Stomach (tissue), 9 donors: ENCODE results near the gene TTF1. TPM values are rescaled to one million over a fixed set of nuclear protein-coding genes. Genes with fewer than 3 reads are reported as not detected.

ENCODE experiments used
- DNase-seq, 2 donors: peaks; one replicate each; pipeline versions ENCODE4 v3.0.0 to v3.0.0-alpha.2; 2013 to 2019
- H3K27ac ChIP-seq, 5 donors: fragments of 200-600 bp in 4 of 5; sonication (generic) in 4 of 5; one replicate each; pipeline ENCODE4 v1.5.1; 2013 to 2019; ENCODE audit warnings: mild to moderate bottlenecking in 1 of 5, moderate library complexity in 1 of 5
- H3K27me3 ChIP-seq, 3 donors: fragments of 200-600 bp; sonication (generic); one replicate each; pipeline ENCODE4 v1.5.1; 2017 to 2019; ENCODE audit warnings: mixed run types in 1 of 3
- H3K36me3 ChIP-seq, 4 donors: fragments of 200-600 bp; sonication (generic); 1 replicate in 3 of 4; 2 replicates in 1 of 4; pipeline ENCODE4 v1.5.1; 2016 to 2019
- H3K4me1 ChIP-seq, 4 donors: fragments of 200-600 bp; sonication (generic); one replicate each; pipeline ENCODE4 v1.5.1; 2016 to 2019
- H3K4me3 ChIP-seq, 4 donors: fragments of 200-600 bp; sonication (generic) in 3 of 4; one replicate each; pipeline ENCODE4 v1.5.1; 2016 to 2019; ENCODE audit warnings: mild to moderate bottlenecking in 1 of 4
- H3K9me3 ChIP-seq, 4 donors: fragments of 200-600 bp; sonication (generic); one replicate each; pipeline ENCODE4 v1.5.1; 2016 to 2019
- CTCF ChIP-seq, 7 experiments: fragments of 450-650 bp in 4 of 7; fragments of 200-600 bp in 3 of 7; sonication (generic) in 3 of 7; IDR thresholded peaks; one replicate each; pipeline ENCODE4 v1.5.1; 2016 to 2019; ENCODE audit warnings: antibody characterized with exemption in 7 of 7, control low read depth in 2 of 7, mild to moderate bottlenecking in 1 of 7
- EP300 ChIP-seq: sonication (generic); formaldehyde crosslinking; IDR thresholded peaks from one replicate; pipeline ENCODE4 v1.6.1; 2017; ENCODE audit warnings: antibody characterized with exemption
- POLR2A ChIP-seq, 4 donors: fragments of 450-650 bp; IDR thresholded peaks; one replicate each; pipeline ENCODE4 v1.6.1; 2016; ENCODE audit warnings: antibody characterized with exemption in 4 of 4, control low read depth in 2 of 4, mild to moderate bottlenecking in 1 of 4, moderate library complexity in 1 of 4
- POLR2AphosphoS5 ChIP-seq, 3 donors: sonication (generic); formaldehyde crosslinking; IDR thresholded peaks; one replicate each; pipeline ENCODE4 v1.6.1; 2016; ENCODE audit warnings: antibody characterized with exemption in 3 of 3
- WGBS, 5 donors: extraction: QIAGEN DNeasy Blood & Tissue Kit in 3 of 5; methylation state at CpG; one replicate each; pipeline versions ENCODE4 v1.1.5 to v1.1.7; 2013 to 2018; 5-methylcytosine and 5-hydroxymethylcytosine counted together
- intact Hi-C: fragments of 100-400 bp; cut with DNase I; formaldehyde crosslinking; loops from one replicate; pipeline ENCODE4 v1.15.1; 2023; ENCODE audit warnings: low total_unique reads
- polyA plus RNA-seq, 3 donors: library from polyadenylated mRNA; stranded (reverse); fragments of 200-250 nt; gene quantifications; one replicate each; pipeline ENCODE4 v1.2.3, GENCODE V29; 2013
- total RNA-seq, 5 donors: library from RNA; depleted of rRNA; stranded (reverse); fragments of >200 nt; gene quantifications; one replicate each; pipeline versions ENCODE4 v1.1.0 to v1.2.3, GENCODE V29; 2014 to 2016
- donor health status: healthy with polysubstance abuse.
- donor health status: Bipolar disorder and iron deficiency.
- donor health status: healthy.

Gene TTF1
- total and polyA plus RNA-seq, 8 donors = 4.0 to 18.5 (median 12.1) TPM

GRCh38 chr9:132426639-132427414, 20.2 kb upstream of the TTF1 start:
- intact Hi-C loops = no loop called here
- WGBS, 5 donors = 35 to 42% (median 37%) methylated on average over 17 of the region's 17 CpGs
- Histone ChIP-seq H3K27me3 (peaks cover 0 to 93% (median 49%) of the 10 kb centered on the region in 3 donors), H3K27ac (no peak overlapping the region), H3K4me1 (no peaks in the 10 kb centered on the region), H3K9me3 (no peaks in the 10 kb centered on the region), H3K36me3 (no peaks in the 10 kb centered on the region), H3K4me3 (no peak overlapping the region)
- DNase-seq = no peak
- TF ChIP-seq POLR2A (IDR thresholded peaks at IDR 0.05) (no peak), CTCF (IDR thresholded peaks at IDR 0.05) (no peak), POLR2AphosphoS5 (IDR thresholded peaks at IDR 0.05) (no peak), EP300 (no peak)

GRCh38 chr9:132425675-132426062, 19.0 kb upstream of the TTF1 start:
- Histone ChIP-seq H3K36me3 (no peaks in the 10 kb centered on the region), H3K4me1 (no peaks in the 10 kb centered on the region), H3K4me3 (no peak overlapping the region), H3K27me3 (peaks cover 0 to 86% (median 45%) of the 10 kb centered on the region in 3 donors), H3K27ac (no peak overlapping the region), H3K9me3 (no peaks in the 10 kb centered on the region)
- DNase-seq = no peak
- intact Hi-C loops = no loop called here
- no peak for TF ChIP-seq EP300
- TF ChIP-seq POLR2A (IDR thresholded peaks at IDR 0.05) = no peak
- TF ChIP-seq POLR2AphosphoS5 (IDR thresholded peaks at IDR 0.05) = no peak
- no peak for TF ChIP-seq CTCF (IDR thresholded peaks at IDR 0.05)
- WGBS, 5 donors = 40 to 47% (median 41%) methylated on average over 7 of the region's 7 CpGs

- H3K36me3 ChIP-seq = no peaks in the 10 kb centered on the region
- no peak for DNase-seq
- intact Hi-C loops = no loop called here
- H3K4me1 ChIP-seq = no peaks in the 10 kb centered on the region
- peaks cover 0 to 87% (median 45%) of the 10 kb centered on the region in 3 donors for H3K27me3 ChIP-seq
- TF ChIP-seq POLR2AphosphoS5 (IDR thresholded peaks at IDR 0.05) (no peak), POLR2A (IDR thresholded peaks at IDR 0.05) (no peak), CTCF (IDR thresholded peaks at IDR 0.05) (no peak), EP300 (no peak)
- H3K27ac ChIP-seq = no peak overlapping the region
- 31 to 40% (median 37%) methylated on average over 22 of the region's 22 CpGs for WGBS, 5 donors
- H3K4me3 ChIP-seq = no peak overlapping the region
- no peaks in the 10 kb centered on the region for H3K9me3 ChIP-seq
Measured at GRCh38 chr9:132424857-132425674, 18.4 kb upstream of the TTF1 start.

GRCh38 chr9:132423503-132423902, 16.9 kb upstream of the TTF1 start:
- H3K27ac ChIP-seq = no peak overlapping the region
- no peaks in the 10 kb centered on the region for H3K36me3 ChIP-seq
- intact Hi-C loops = no loop called here
- peaks cover 0 to 90% (median 55%) of the 10 kb centered on the region in 3 donors for H3K27me3 ChIP-seq
- H3K4me1 ChIP-seq = no peaks in the 10 kb centered on the region
- 66 to 82% (median 71%) methylated on average over 3 to 5 of the region's 5 CpGs for WGBS, 5 donors
- DNase-seq = no peak
- no peak overlapping the region for H3K4me3 ChIP-seq
- H3K9me3 ChIP-seq = no peaks in the 10 kb centered on the region
- TF ChIP-seq EP300 = no peak
